ENCODE measurements around the gene CTSK.

- TF ChIP-seq POLR2AphosphoS5 (IDR thresholded peaks at IDR 0.05) (no peak), EP300 (IDR thresholded peaks at IDR 0.05) (no peak), POLR2A (IDR thresholded peaks at IDR 0.05) (no peak)
- TF ChIP-seq, protein P1, sequence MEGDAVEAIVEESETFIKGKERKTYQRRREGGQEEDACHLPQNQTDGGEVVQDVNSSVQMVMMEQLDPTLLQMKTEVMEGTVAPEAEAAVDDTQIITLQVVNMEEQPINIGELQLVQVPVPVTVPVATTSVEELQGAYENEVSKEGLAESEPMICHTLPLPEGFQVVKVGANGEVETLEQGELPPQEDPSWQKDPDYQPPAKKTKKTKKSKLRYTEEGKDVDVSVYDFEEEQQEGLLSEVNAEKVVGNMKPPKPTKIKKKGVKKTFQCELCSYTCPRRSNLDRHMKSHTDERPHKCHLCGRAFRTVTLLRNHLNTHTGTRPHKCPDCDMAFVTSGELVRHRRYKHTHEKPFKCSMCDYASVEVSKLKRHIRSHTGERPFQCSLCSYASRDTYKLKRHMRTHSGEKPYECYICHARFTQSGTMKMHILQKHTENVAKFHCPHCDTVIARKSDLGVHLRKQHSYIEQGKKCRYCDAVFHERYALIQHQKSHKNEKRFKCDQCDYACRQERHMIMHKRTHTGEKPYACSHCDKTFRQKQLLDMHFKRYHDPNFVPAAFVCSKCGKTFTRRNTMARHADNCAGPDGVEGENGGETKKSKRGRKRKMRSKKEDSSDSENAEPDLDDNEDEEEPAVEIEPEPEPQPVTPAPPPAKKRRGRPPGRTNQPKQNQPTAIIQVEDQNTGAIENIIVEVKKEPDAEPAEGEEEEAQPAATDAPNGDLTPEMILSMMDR (IDR thresholded peaks at IDR 0.05): no peak
Observed at GRCh38 chr1:150805899-150806298, 2.2 kb downstream of the CTSK start.
